Mesendoderm (in vitro differentiated cells): ENCODE measurements around the gene ABCC4.

ENCODE experiments used
- DNase-seq: peaks from one replicate; pipeline ENCODE4 v3.0.0; 2013
- H2AK5ac ChIP-seq: 2 replicates; pipeline ENCODE4 v1.6.1; 2013; ENCODE audit warnings: low read length, inconsistent platforms
- H2BK120ac ChIP-seq: 2 replicates; pipeline ENCODE4 v1.6.1; 2013; ENCODE audit warnings: low read depth, mild to moderate bottlenecking, low read length, moderate library complexity, mixed read lengths
- H2BK15ac ChIP-seq: replicated peaks from 2 replicates; pipeline ENCODE4 v1.6.1; 2013; ENCODE audit warnings: low read depth, mild to moderate bottlenecking, moderate library complexity
- H2BK5ac ChIP-seq: 2 replicates; pipeline ENCODE4 v1.6.1; 2013; ENCODE audit warnings: low read length, inconsistent platforms
- H3K18ac ChIP-seq: 2 replicates; pipeline ENCODE4 v1.6.1; 2013; ENCODE audit warnings: mild to moderate bottlenecking, low read length, mixed read lengths
- H3K23ac ChIP-seq: one replicate; pipeline ENCODE4 v1.6.1; 2013; ENCODE audit warnings: low read length
- H3K27ac ChIP-seq: 2 replicates; pipeline ENCODE4 v1.5.1; 2013; ENCODE audit warnings: low read depth, mild to moderate bottlenecking, inconsistent platforms, low read length, moderate library complexity
- H3K27me3 ChIP-seq: 2 replicates; pipeline ENCODE4 v1.6.1; 2013; ENCODE audit warnings: low read length, control low read depth, mild to moderate bottlenecking, inconsistent platforms; ENCODE audit not compliant: insufficient read depth, poor library complexity
- H3K36me3 ChIP-seq: 2 replicates; pipeline ENCODE4 v1.6.1; 2013; ENCODE audit warnings: low read length, inconsistent platforms; ENCODE audit not compliant: control insufficient read depth, insufficient read depth
- H3K4ac ChIP-seq: one replicate; pipeline ENCODE4 v1.6.1; 2013; ENCODE audit warnings: low read depth, mild to moderate bottlenecking, low read length, moderate library complexity
- H3K4me1 ChIP-seq: 2 replicates; pipeline ENCODE4 v1.6.1; 2013; ENCODE audit warnings: low read depth, low read length, inconsistent platforms; ENCODE audit not compliant: control insufficient read depth
- H3K4me2 ChIP-seq: 2 replicates; pipeline ENCODE4 v1.6.1; 2013; ENCODE audit warnings: low read length
- H3K4me3 ChIP-seq: 2 replicates; pipeline ENCODE4 v1.5.1; 2013; ENCODE audit warnings: mild to moderate bottlenecking, low read length
- H3K56ac ChIP-seq: one replicate; pipeline ENCODE4 v1.6.1; 2013; ENCODE audit warnings: low read length
- H3K79me1 ChIP-seq: 2 replicates; pipeline ENCODE4 v1.6.1; 2013; ENCODE audit warnings: low read length, inconsistent platforms
- H3K79me2 ChIP-seq: 2 replicates; pipeline ENCODE4 v1.6.1; 2013; ENCODE audit warnings: mild to moderate bottlenecking, low read length; ENCODE audit not compliant: control insufficient read depth, insufficient read depth
- H3K9ac ChIP-seq: 2 replicates; pipeline ENCODE4 v1.6.1; 2013; ENCODE audit warnings: low read length, inconsistent platforms
- H4K5ac ChIP-seq: one replicate; pipeline ENCODE4 v1.6.1; 2013; ENCODE audit warnings: low read length
- H4K8ac ChIP-seq: one replicate; pipeline ENCODE4 v1.6.1; 2013; ENCODE audit warnings: low read depth, mild to moderate bottlenecking, control low read depth, low read length, moderate library complexity
- WGBS: extraction: QIAGEN DNeasy Blood & Tissue Kit; methylation state at CpG from one replicate; pipeline ENCODE4 v1.1.7; 2013; ENCODE audit warnings: low lambda C conversion rate, missing lambda C conversion rate; ENCODE audit not compliant: insufficient coverage; ENCODE audit errors: extremely low coverage; 5-methylcytosine and 5-hydroxymethylcytosine counted together

The ABCC4 gene

DNA sequence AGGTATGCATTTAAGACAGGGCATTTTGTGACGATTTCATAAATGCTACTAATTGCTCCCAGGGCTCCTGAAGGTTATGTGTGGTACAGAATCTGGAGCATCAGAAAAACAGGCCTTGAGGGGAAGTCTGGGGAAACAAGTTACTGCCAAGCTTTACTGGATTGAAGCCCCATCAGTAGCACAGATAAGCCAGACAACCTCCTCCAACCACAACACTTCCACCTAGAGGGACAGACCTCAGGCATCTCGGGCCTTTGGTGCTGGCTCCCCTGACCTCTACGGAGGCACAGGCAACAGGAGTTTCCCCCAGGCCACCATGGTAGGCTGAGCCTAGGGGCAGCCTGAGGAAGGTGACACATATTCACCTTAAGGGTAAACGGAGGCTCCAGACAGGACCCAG is 54.1 kb downstream of the ABCC4 start:
- H2BK5ac ChIP-seq, result no peak overlapping the region
- no peak overlapping the region for H3K9ac ChIP-seq
- H3K79me2 ChIP-seq, result no peaks in the 10 kb centered on the region
- H3K4me1 ChIP-seq, result no peaks in the 10 kb centered on the region
- no peak overlapping the region for H3K4me3 ChIP-seq
- no peak overlapping the region for H2AK5ac ChIP-seq
- H2BK120ac ChIP-seq, result no peak overlapping the region
- no peak overlapping the region for H4K8ac ChIP-seq
- H3K27me3 ChIP-seq, result no peaks in the 10 kb centered on the region
- DNase-seq, result no peak
- no peak overlapping the region for H3K56ac ChIP-seq
- no peak overlapping the region for H3K27ac ChIP-seq
- no peaks in the 10 kb centered on the region for H3K79me1 ChIP-seq
- no peak overlapping the region for H2BK15ac ChIP-seq
- WGBS, result no CpG with 5 or more reads among the region's 4 CpGs
- H3K23ac ChIP-seq, result no peak overlapping the region
- H3K4ac ChIP-seq, result no peak overlapping the region
- H3K4me2 ChIP-seq, result no peak overlapping the region
- H3K18ac ChIP-seq, result no peak overlapping the region
- H3K36me3 ChIP-seq, result no peaks in the 10 kb centered on the region
- H4K5ac ChIP-seq, result no peak overlapping the region

DNA sequence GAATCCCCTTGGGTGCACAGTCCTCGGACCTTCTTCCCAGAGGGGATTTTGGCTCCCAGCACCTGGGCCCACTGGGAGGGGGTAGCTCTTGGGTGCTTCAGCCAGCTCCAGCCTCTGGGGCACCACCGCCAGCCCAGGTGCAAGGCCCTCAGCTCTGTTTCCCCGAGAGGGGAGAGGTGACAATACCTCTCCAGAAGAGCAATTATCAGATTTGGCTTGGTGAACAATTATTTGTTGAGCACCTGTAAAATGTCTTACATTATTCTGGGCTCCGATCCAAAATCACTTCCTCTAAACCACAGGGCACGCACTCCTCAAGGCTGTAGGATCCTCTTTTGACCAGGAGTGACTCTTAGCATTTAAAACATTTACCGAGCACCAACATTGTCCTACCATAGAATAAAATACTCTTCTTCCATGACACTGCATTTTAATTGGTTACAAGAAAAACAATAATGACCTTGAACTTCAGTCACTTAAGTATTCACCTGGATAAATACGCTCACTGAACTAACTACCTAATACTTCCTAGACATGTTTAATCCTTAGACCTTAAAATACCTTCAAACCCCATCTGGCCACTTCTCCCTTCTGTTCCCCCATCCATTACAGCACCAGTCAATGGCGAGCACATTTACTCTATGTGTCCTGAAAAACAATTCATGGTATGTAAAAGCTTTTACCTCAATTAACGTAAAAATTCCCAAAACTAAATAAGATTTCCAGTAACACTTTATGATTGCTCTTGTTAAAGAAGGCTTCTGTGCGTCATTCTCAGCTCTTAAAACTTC is 54.8 kb downstream of the ABCC4 start:
- no CpG with 5 or more reads among the region's 10 CpGs for WGBS
- no peaks in the 10 kb centered on the region for H3K36me3 ChIP-seq

DNA sequence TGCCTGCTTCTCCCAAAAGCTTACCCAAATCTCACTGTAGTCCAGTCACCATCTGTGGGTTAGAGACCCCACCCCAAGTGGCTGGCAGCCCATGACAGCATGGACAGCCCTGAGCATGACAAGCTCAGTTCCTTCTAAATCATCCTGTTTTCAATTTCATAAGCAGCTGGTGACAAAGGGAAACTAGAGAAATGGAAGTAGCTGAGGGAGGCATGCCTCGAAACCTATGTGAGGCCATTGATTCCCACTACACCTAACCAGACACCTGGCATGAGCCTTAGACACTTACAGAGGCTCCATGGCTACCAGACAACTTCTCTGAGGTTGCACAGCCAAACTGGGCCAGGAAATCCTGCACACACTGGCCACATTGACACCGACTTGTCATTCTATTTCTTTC is 56.2 kb downstream of the ABCC4 start:
- Histone ChIP-seq H3K79me2 (no peaks in the 10 kb centered on the region), H4K5ac (no peak overlapping the region), H3K27me3 (no peaks in the 10 kb centered on the region), H2BK5ac (no peak overlapping the region), H3K18ac (no peak overlapping the region), H3K56ac (no peak overlapping the region), H3K4ac (no peak overlapping the region), H4K8ac (no peak overlapping the region), H3K4me3 (no peak overlapping the region), H3K36me3 (no peaks in the 10 kb centered on the region), H3K27ac (no peak overlapping the region), H3K9ac (no peak overlapping the region), H3K4me2 (no peak overlapping the region), H2BK120ac (no peak overlapping the region), H2AK5ac (no peak overlapping the region), H3K23ac (no peak overlapping the region), H3K4me1 (no peaks in the 10 kb centered on the region), H3K79me1 (no peaks in the 10 kb centered on the region), H2BK15ac (no peak overlapping the region)
- no peak for DNase-seq
- no CpG with 5 or more reads among the region's 2 CpGs for WGBS

More for the DNA sequence above, 54.8 kb downstream of the ABCC4 start:
- H4K5ac ChIP-seq, result no peak overlapping the region
- no peak overlapping the region for H3K23ac ChIP-seq
- no peak overlapping the region for H3K4me2 ChIP-seq
- no peak overlapping the region for H3K4me3 ChIP-seq
- no peak overlapping the region for H3K18ac ChIP-seq
- H3K27ac ChIP-seq, result no peak overlapping the region
- H3K79me2 ChIP-seq, result no peaks in the 10 kb centered on the region
- H2BK5ac ChIP-seq, result no peak overlapping the region
- no peak overlapping the region for H3K56ac ChIP-seq
- H3K4me1 ChIP-seq, result no peaks in the 10 kb centered on the region
- no peak overlapping the region for H2BK15ac ChIP-seq
- no peaks in the 10 kb centered on the region for H3K27me3 ChIP-seq
- H3K9ac ChIP-seq, result no peak overlapping the region
- H2BK120ac ChIP-seq, result no peak overlapping the region
- no peak overlapping the region for H4K8ac ChIP-seq
- no peak overlapping the region for H2AK5ac ChIP-seq
- DNase-seq, result no peak
- no peaks in the 10 kb centered on the region for H3K79me1 ChIP-seq
- H3K4ac ChIP-seq, result no peak overlapping the region

DNA sequence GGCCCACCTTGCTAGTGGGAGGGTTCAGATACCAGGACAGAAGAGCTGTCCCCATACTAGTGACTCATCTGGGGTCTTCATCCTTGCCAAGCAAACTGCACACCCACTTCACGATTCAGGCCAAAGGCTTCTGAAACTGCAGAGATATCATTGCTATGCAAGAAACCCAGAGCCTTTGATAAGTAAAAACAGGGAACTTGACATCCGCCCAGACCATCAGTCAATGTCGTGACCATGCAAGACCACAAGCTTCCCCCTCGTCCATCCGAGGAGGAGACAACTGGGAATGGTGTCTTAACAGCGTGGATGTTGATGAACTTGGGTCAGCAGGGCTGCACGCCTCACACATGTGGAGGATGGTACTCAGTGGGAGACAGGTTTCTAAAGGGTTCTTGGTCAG is 58.0 kb downstream of the ABCC4 start:
- Histone ChIP-seq H3K36me3 (no peaks in the 10 kb centered on the region), H3K79me2 (no peaks in the 10 kb centered on the region), H3K4me1 (no peaks in the 10 kb centered on the region), H3K79me1 (no peaks in the 10 kb centered on the region), H4K5ac (no peak overlapping the region), H3K9ac (no peak overlapping the region), H3K4ac (no peak overlapping the region), H2BK5ac (no peak overlapping the region), H3K18ac (no peak overlapping the region), H3K4me3 (no peak overlapping the region), H4K8ac (no peak overlapping the region), H2BK15ac (no peak overlapping the region), H3K27ac (no peak overlapping the region), H3K23ac (no peak overlapping the region), H2AK5ac (no peak overlapping the region), H3K4me2 (no peak overlapping the region), H3K56ac (no peak overlapping the region), H3K27me3 (no peaks in the 10 kb centered on the region), H2BK120ac (no peak overlapping the region)
- no peak for DNase-seq
- no CpG with 5 or more reads among the region's 7 CpGs for WGBS

DNA sequence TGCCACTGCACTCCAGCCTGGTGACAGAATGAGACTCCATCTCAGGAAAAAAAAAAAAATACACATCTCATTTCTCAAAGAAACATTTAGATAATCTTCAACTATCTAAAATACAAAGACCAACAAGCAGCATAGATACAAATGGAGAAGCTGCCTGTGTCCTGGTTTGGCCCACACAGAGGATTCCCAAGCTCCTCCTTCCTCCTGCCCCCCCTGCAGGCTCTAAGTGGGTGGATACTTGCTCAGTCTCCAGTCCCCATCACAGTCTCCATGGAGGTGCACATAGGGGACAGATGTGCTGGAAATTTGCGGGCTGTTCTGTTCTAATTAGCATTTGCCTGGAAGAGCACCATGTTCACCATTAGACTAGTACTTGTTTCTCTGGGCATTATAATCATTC is 59.9 kb downstream of the ABCC4 start:
- Histone ChIP-seq H3K36me3 (no peaks in the 10 kb centered on the region), H4K8ac (no peak overlapping the region), H3K27ac (no peak overlapping the region), H2AK5ac (no peak overlapping the region), H2BK120ac (no peak overlapping the region), H3K4ac (no peak overlapping the region), H3K9ac (no peak overlapping the region), H3K4me2 (no peak overlapping the region), H2BK5ac (no peak overlapping the region), H3K56ac (no peak overlapping the region), H3K79me1 (no peaks in the 10 kb centered on the region), H3K23ac (no peak overlapping the region), H3K79me2 (no peaks in the 10 kb centered on the region), H3K4me1 (no peaks in the 10 kb centered on the region), H2BK15ac (no peak overlapping the region), H4K5ac (no peak overlapping the region), H3K4me3 (no peak overlapping the region), H3K18ac (no peak overlapping the region), H3K27me3 (no peaks in the 10 kb centered on the region)
- no peak for DNase-seq
- no CpG with 5 or more reads among the region's 1 CpG for WGBS

DNA sequence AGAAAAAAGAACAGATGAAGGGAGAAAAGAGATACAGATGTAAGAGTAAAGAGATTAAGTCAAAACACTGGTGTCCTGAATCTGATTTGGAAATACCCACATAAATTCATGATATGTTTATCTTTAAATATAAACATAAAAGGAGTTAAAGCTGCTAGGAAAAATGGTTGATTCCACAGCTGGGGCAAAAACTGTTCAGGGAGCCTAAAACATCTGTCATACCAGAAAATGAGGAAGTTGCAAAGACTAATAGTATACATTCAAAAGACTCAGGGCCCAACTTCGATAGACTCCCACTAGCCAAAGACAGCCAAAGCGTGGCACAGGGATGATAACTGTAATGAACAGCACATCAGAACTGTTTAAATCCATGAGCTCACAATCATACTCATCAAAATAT is 62.0 kb downstream of the ABCC4 start:
- H3K56ac ChIP-seq, result no peak overlapping the region
- WGBS, result no CpG with 5 or more reads among the region's 2 CpGs

More for the DNA sequence above, 62.0 kb downstream of the ABCC4 start:
- Histone ChIP-seq H3K4me3 (no peak overlapping the region), H2BK15ac (no peak overlapping the region), H3K79me1 (no peaks in the 10 kb centered on the region), H3K9ac (no peak overlapping the region), H3K27me3 (no peaks in the 10 kb centered on the region), H3K4me2 (no peak overlapping the region), H3K36me3 (no peaks in the 10 kb centered on the region), H3K4me1 (no peaks in the 10 kb centered on the region), H2AK5ac (no peak overlapping the region), H3K23ac (no peak overlapping the region), H2BK120ac (no peak overlapping the region), H4K8ac (no peak overlapping the region), H3K4ac (no peak overlapping the region), H3K18ac (no peak overlapping the region), H2BK5ac (no peak overlapping the region), H4K5ac (no peak overlapping the region), H3K79me2 (no peaks in the 10 kb centered on the region), H3K27ac (no peak overlapping the region)
- no peak for DNase-seq
